H7 (cell line): ENCODE data around the gene PPP2R5D. TPM values are rescaled to one million over a fixed set of nuclear protein-coding genes. Genes with fewer than 3 reads are reported as not detected.
"Not testable (repeated sequence)": the region's sequence is repeated elsewhere in the genome, so short reads cannot be mapped to it uniquely, and the experiment has no call there.

Experiments used
- DNase-seq: peaks from one replicate; pipeline ENCODE4 v3.0.0; 2012
- H3K27me3 ChIP-seq: 2 replicates; pipeline ENCODE4 v1.6.0; 2011; ENCODE audit warnings: mild to moderate bottlenecking, low read length; ENCODE audit not compliant: control insufficient read depth, insufficient read depth
- H3K36me3 ChIP-seq: replicated peaks from 2 replicates; pipeline ENCODE4 v1.5.1; 2011; ENCODE audit warnings: low read length; ENCODE audit not compliant: control insufficient read depth, insufficient read depth
- H3K4me3 ChIP-seq: 2 replicates; pipeline ENCODE4 v1.5.1; 2011; ENCODE audit warnings: low read depth, mild to moderate bottlenecking, control low read depth, low read length, moderate library complexity; ENCODE audit not compliant: insufficient read depth
- total RNA-seq: library from RNA; depleted of rRNA; stranded (reverse); fragments of >200 nt; shearing (Covaris generic); gene quantifications from 2 replicates; pipeline ENCODE4 v1.2.3, GENCODE V29; 2014

Gene PPP2R5D
- total RNA-seq, 1 experiment from 2014 or later = 62.8 TPM

DNA sequence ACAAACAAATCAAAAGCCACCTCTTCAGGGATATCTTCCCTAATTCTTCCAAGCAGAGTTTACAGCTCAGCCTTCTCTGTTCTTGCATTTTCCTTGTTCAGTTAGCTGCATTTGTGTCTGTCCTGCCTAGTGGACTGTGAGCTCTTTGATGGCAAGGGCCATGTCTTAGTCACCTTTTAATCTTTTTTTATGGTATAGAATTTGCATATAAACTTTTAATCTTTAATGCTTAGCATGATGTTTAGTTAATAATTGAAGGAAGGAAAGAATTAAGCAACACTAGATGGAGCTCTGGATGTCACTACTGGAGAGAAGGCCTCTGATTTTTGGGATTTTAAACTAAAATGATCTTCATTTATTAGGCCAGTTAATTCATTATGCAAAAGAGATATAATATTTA, 12.1 kb downstream of the PPP2R5D start:
- Histone ChIP-seq H3K27me3 (no peaks in the 10 kb centered on the region), H3K36me3 (no peaks in the 10 kb centered on the region; the same call in 1 of the 2 replicates), H3K4me3 (no peak overlapping the region)
- no peak for DNase-seq

- not testable (repeated sequence) for H3K4me3 ChIP-seq, H3K36me3 ChIP-seq, DNase-seq, H3K27me3 ChIP-seq
Observed at GRCh38 chr6:42998205-42998604, 13.8 kb downstream of the PPP2R5D start.

GRCh38 chr6:43001843-43002242, 17.5 kb downstream of the PPP2R5D start:
- H3K4me3 ChIP-seq = no peak overlapping the region
- no peaks in the 10 kb centered on the region for H3K27me3 ChIP-seq
- DNase-seq = no peak
- no peaks in the 10 kb centered on the region; the same call in none of the 2 replicates for H3K36me3 ChIP-seq

- DNase-seq = no peak
- no peak overlapping the region for H3K4me3 ChIP-seq
- no peaks in the 10 kb centered on the region for H3K27me3 ChIP-seq
- H3K36me3 ChIP-seq = peaks cover 27% of the 10 kb centered on the region
Observed at GRCh38 chr6:43005844-43006243, 21.5 kb downstream of the PPP2R5D start.

GRCh38 chr6:43006251-43006650, 21.9 kb downstream of the PPP2R5D start:
- Histone ChIP-seq H3K27me3 (no peaks in the 10 kb centered on the region), H3K4me3 (no peak overlapping the region), H3K36me3 (peaks cover 31% of the 10 kb centered on the region)
- no peak for DNase-seq

- H3K4me3 ChIP-seq = no peak overlapping the region
- H3K36me3 ChIP-seq = peaks cover 35% of the 10 kb centered on the region
- H3K27me3 ChIP-seq = no peaks in the 10 kb centered on the region
- no peak for DNase-seq
Observed at GRCh38 chr6:43007126-43007525, 22.8 kb downstream of the PPP2R5D start.

- Histone ChIP-seq H3K4me3 (no peak overlapping the region), H3K36me3 (peaks cover 37% of the 10 kb centered on the region), H3K27me3 (no peaks in the 10 kb centered on the region)
- no peak for DNase-seq
Observed at GRCh38 chr6:43009124-43009523, 24.8 kb downstream of the PPP2R5D start.

DNA sequence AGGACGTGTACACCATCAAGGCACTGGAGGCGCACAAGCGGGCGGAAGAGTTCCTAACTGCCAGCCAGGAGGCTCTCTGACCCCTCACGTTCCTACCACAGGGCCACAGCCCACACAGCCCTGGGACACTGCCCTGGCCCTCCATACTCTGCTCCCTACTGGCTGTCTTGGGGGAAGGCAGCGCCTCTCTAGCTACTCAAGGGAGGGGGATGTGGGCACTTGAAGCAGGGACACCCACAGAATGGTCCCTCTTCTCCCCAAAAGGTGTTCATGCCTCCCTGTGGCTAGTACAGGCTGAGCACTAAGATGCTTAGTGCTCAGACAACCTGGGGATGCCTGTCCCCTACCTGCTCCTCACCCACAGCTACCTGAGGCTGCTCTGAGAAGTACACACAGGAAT, 26.8 kb downstream of the PPP2R5D start:
- peak; percentile 57 for DNase-seq

DNA sequence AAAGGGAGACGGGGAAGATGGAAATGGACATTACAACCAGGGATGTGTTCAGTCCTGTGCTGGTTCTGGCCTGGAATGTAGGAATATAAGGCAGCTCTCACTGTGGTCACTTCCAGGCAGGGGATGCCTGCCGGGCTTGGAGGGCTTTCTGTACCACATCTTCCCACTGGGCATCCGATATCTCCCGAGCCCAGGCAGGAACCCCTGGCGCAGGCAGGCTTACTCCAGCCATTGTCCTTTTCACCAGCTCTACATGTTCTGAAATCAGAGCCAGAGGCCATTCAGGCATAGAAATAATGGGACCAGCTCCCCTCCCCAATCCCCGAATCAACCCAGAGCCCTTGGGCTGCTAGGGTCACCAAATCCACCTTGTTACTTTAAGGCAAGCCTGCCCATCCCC, 28.0 kb downstream of the PPP2R5D start:
- no peak overlapping the region for H3K4me3 ChIP-seq
- H3K27me3 ChIP-seq = no peaks in the 10 kb centered on the region
- peaks cover 34% of the 10 kb centered on the region for H3K36me3 ChIP-seq
- DNase-seq = no peak

More for the DNA sequence above, 26.8 kb downstream of the PPP2R5D start:
- Histone ChIP-seq H3K4me3 (no peak overlapping the region), H3K27me3 (no peaks in the 10 kb centered on the region), H3K36me3 (peaks cover 37% of the 10 kb centered on the region)

GRCh38 chr6:43013097-43013842, 28.9 kb downstream of the PPP2R5D start:
- DNase-seq = no peak
- no peaks in the 10 kb centered on the region for H3K27me3 ChIP-seq
- H3K36me3 ChIP-seq = peaks cover 33% of the 10 kb centered on the region
- peak overlapping the region; percentile 67 for H3K4me3 ChIP-seq

DNA sequence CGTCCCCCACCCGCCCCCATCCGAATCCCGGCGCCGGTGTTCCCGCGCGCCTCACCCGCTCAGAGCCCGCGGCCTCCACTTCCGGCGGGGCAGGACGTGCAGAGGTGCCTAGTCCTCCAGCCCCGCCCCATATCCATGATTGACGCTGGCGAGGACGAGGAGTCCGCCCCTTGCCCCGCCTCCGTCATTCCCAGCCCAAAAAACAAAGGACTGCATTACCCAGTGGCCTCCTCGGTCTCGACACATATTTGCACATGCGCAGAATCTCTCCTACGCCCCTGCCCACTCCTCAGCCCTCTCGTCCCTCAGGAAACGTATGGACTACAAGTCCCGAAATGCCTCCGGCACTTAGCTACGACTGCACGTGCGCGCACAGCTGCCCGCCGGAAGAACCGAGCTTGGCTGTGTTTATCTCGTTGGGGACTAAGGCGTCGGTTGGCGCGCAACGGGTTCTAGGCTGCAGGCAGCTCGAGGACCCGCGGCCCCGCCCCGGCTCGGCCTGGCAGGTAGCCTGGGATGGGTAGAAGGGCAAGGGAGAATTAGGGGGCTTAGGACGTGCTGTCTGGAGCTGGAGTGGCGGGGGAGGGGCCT, 29.6 kb downstream of the PPP2R5D start, which contains the start of the genes KLHDC3 and MEA1:
KLHDC3 (plus strand) TSS at position 407 of the 591 bp plus-strand sequence. CDS start 2,944 bp downstream, outside the sequence.
MEA1 (minus strand) TSS at position 104 of the 591 bp plus-strand sequence. CDS start 133 bp downstream, outside the sequence.
- DNase-seq = peak; percentile 99
- Histone ChIP-seq H3K36me3 (peaks cover 31% of the 10 kb centered on the region), H3K4me3 (peak within 1 kb of the TSS; percentile 79)

DNA sequence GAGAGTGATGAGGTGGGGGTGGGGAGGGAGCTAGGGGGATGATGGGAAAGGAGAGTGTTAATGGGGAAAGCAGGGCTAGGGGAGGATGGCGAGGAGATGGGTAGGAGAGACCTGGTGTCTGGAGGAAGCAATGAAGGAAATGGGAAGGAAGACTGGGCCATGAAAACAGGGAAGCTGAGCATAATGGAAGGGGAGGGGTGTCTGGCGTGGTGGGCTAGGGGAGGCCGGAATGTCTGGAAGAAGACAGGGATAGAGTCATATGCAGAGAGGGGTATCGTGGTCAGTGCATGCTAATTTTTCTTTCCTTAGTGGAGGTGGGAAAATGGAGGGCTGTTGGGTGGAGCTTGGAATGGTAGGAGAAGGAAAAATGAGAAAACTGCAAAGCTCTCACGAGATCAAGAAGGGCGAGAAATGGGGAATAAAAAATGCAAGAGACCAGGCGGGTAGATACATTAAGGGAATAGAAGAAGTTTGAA, 30.1 kb downstream of the PPP2R5D start:
- H3K36me3 ChIP-seq = peaks cover 30% of the 10 kb centered on the region
- no peaks in the 10 kb centered on the region for H3K27me3 ChIP-seq
- peak overlapping the region; percentile 79 for H3K4me3 ChIP-seq
- DNase-seq = no peak

More for the DNA sequence above, 29.6 kb downstream of the PPP2R5D start, which contains the start of the genes KLHDC3 and MEA1:
- H3K27me3 ChIP-seq = no peaks in the 10 kb centered on the region

DNA sequence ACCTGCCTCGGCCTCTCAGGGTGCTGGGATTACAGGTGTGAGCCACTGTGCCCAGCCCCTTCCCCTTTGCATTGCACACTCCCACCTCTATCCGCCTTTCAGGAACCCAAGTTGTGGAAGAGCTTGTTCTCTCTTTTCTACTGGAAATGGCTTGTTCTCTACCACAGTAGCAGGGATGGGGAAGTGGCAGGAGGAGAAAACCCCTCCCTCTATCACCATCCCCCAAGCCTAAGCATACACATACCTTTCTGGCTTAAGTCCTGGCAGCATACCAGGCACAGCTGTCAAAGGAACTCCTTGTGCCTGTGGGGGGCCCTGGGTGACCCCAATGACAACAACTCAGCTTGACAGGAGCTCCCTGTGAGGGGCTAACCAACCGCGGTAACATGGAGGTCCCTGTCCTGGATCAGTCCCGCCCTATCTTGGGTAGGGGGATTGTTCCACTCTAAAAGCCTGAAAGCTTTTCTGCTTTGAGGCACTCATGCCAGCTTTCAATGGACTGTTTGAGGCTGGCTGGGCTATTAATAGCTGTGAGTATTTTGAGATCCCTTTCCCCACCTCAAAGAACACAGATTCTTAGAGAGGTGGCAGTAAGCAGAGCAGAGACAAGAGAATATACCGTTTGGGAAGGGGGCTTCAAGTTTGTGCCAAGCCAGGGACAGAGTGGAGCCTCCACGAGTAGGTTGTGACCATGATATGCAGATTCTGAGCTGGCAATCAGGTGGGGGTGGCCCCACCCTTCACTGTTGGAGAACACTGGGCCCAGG, 32.0 kb downstream of the PPP2R5D start:
- H3K4me3 ChIP-seq = no peak overlapping the region
- peaks cover 19% of the 10 kb centered on the region for H3K36me3 ChIP-seq
- H3K27me3 ChIP-seq = no peaks in the 10 kb centered on the region
- DNase-seq = no peak

- DNase-seq = no peak
- Histone ChIP-seq H3K4me3 (no peak overlapping the region), H3K36me3 (peaks cover 17% of the 10 kb centered on the region), H3K27me3 (no peaks in the 10 kb centered on the region)
Observed at GRCh38 chr6:43016943-43017334, 32.6 kb downstream of the PPP2R5D start.
